SK-N-SH treated with all-trans-retinoic acid at 6 μM for 48 hours (cell line): ENCODE measurements around the gene ADIPOR2.

Source experiments
- ATAC-seq: fragments of 200-7000 bp; cut with Tn5 transposase; 3 replicates; pipeline ENCODE4 v1.9.1; 2020; ENCODE audit warnings: mild to moderate bottlenecking, moderate library complexity
- ARNTL ChIP-seq: fragments of 450-650 bp; formaldehyde crosslinking; IDR thresholded peaks from 2 replicates; pipeline ENCODE4 v1.5.0; 2020; ENCODE audit warnings: low read depth, mild to moderate bottlenecking, moderate library complexity, borderline replicate concordance
- BACH2 ChIP-seq: fragments of 250-450 bp; sonication (Bioruptor Pico); IDR thresholded peaks from 2 replicates; pipeline ENCODE4 v1.9.0; 2021; ENCODE audit warnings: mild to moderate bottlenecking, borderline replicate concordance
- CREB5 ChIP-seq: fragments of 250-450 bp; sonication (Bioruptor Pico); IDR thresholded peaks from 2 replicates; pipeline ENCODE4 v1.5.1; 2020; ENCODE audit warnings: low read depth, mild to moderate bottlenecking, moderate library complexity
- CSDC2 ChIP-seq: fragments of 250-450 bp; sonication (Bioruptor Pico); IDR thresholded peaks from 2 replicates; pipeline ENCODE4 v1.5.0; 2020; ENCODE audit warnings: mild to moderate bottlenecking, moderate library complexity
- CSRNP3 ChIP-seq: fragments of 250-450 bp; sonication (Bioruptor Pico); IDR thresholded peaks from 2 replicates; pipeline ENCODE4 v1.5.1; 2021; ENCODE audit warnings: mild to moderate bottlenecking, moderate library complexity
- GLIS3 ChIP-seq: fragments of 250-450 bp; sonication (Bioruptor Pico); IDR thresholded peaks from 2 replicates; pipeline ENCODE4 v1.5.0; 2020; ENCODE audit warnings: mild to moderate bottlenecking, moderate library complexity
- ISL1 ChIP-seq: fragments of 250-450 bp; sonication (Bioruptor Pico); IDR thresholded peaks from 2 replicates; pipeline ENCODE4 v2.1.2; 2022; ENCODE audit warnings: mild to moderate bottlenecking, moderate library complexity
- OSR1 ChIP-seq: fragments of 250-450 bp; sonication (Bioruptor Pico); IDR thresholded peaks from 2 replicates; pipeline ENCODE4 v1.8.0; 2022; ENCODE audit warnings: moderate library complexity, mild to moderate bottlenecking, inconsistent platforms
- POU6F1 ChIP-seq: fragments of 250-450 bp; sonication (Bioruptor Pico); IDR thresholded peaks from 2 replicates; pipeline ENCODE4 v1.8.0; 2021; ENCODE audit warnings: low read depth, mild to moderate bottlenecking, moderate library complexity, borderline replicate concordance
- PPARA ChIP-seq: fragments of 250-450 bp; sonication (Bioruptor Pico); IDR thresholded peaks from 2 replicates; pipeline ENCODE4 v1.5.0; 2020; ENCODE audit warnings: mild to moderate bottlenecking, borderline replicate concordance
- RARB ChIP-seq: fragments of 250-450 bp; sonication (Bioruptor Pico); IDR thresholded peaks from 2 replicates; pipeline ENCODE4 v1.8.0; 2021; ENCODE audit warnings: mild to moderate bottlenecking, moderate library complexity
- SNAI2 ChIP-seq: fragments of 250-450 bp; sonication (Bioruptor Pico); IDR thresholded peaks from 2 replicates; pipeline ENCODE4 v1.5.0; 2020; ENCODE audit warnings: mild to moderate bottlenecking, moderate library complexity
- TCF4 ChIP-seq: fragments of 250-450 bp; sonication (Bioruptor Pico); IDR thresholded peaks from 2 replicates; pipeline ENCODE4 v1.8.0; 2021; ENCODE audit warnings: mild to moderate bottlenecking, moderate library complexity, borderline replicate concordance
- TOX ChIP-seq: fragments of 250-450 bp; sonication (Bioruptor Pico); IDR thresholded peaks from 2 replicates; pipeline ENCODE4 v1.8.0; 2021; ENCODE audit warnings: mild to moderate bottlenecking, moderate library complexity, borderline replicate concordance
- TSHZ2 ChIP-seq: fragments of 250-450 bp; sonication (Bioruptor Pico); IDR thresholded peaks from 2 replicates; pipeline ENCODE4 v1.5.0; 2020; ENCODE audit warnings: mild to moderate bottlenecking, moderate library complexity
- ZC3H10 ChIP-seq: fragments of 250-450 bp; sonication (Bioruptor Pico); IDR thresholded peaks from 2 replicates; pipeline ENCODE4 v1.5.1; 2021; ENCODE audit warnings: mild to moderate bottlenecking, moderate library complexity
- ZFP30 ChIP-seq: fragments of 450-650 bp; formaldehyde crosslinking; IDR thresholded peaks from 2 replicates; pipeline ENCODE4 v1.5.0; 2022; ENCODE audit warnings: mild to moderate bottlenecking, moderate library complexity
- ZNF565 ChIP-seq: fragments of 450-650 bp; formaldehyde crosslinking; conservative IDR thresholded peaks from 2 replicates; pipeline ENCODE4 v1.5.0; 2020; ENCODE audit warnings: low read depth, mild to moderate bottlenecking, moderate library complexity
- ZNF70 ChIP-seq: fragments of 450-650 bp; formaldehyde crosslinking; IDR thresholded peaks from 2 replicates; pipeline ENCODE4 v1.5.0; 2020; ENCODE audit warnings: mild to moderate bottlenecking, moderate library complexity
- ZNF8 ChIP-seq: fragments of 450-650 bp; formaldehyde crosslinking; IDR thresholded peaks from 2 replicates; pipeline ENCODE4 v1.5.0; 2020; ENCODE audit warnings: mild to moderate bottlenecking, moderate library complexity

ADIPOR2 gene

GRCh38 chr12:1820191-1820895 lies 129.5 kb downstream of the ADIPOR2 start, which contains the start of gene LRTM2:
Gene LRTM2, plus strand, starts transcription at chr12:1820565. Its CDS starts 7,584 bp downstream, at chr12:1828149.
- ATAC-seq: peak; percentile 45
- no peak for TF ChIP-seq PPARA (CRISPR knock-in tag)
- no peak for TF ChIP-seq BACH2 (CRISPR knock-in tag)
- no peak for TF ChIP-seq SNAI2 (CRISPR knock-in tag)
- no peak for TF ChIP-seq TSHZ2 (CRISPR knock-in tag)
- no peak for TF ChIP-seq TCF4 (CRISPR knock-in tag)
- no peak for TF ChIP-seq ZC3H10 (CRISPR knock-in tag)

- no peak for TF ChIP-seq ZC3H10 (CRISPR knock-in tag)
- TF ChIP-seq CSDC2 (CRISPR knock-in tag): no peak
- no peak for TF ChIP-seq ARNTL
- no peak for TF ChIP-seq TCF4 (CRISPR knock-in tag)
- TF ChIP-seq CSRNP3: no peak
- no peak for TF ChIP-seq RARB (CRISPR knock-in tag)
- TF ChIP-seq CREB5 (CRISPR knock-in tag): no peak
- TF ChIP-seq, all 23 proteins: peak for 0
- ATAC-seq: no peak
Measured at GRCh38 chr12:1820896-1821291, 130.0 kb downstream of the ADIPOR2 start.

- TF ChIP-seq OSR1 (CRISPR knock-in tag): no peak
- no peak for TF ChIP-seq TOX (CRISPR knock-in tag)
- no peak for TF ChIP-seq ZC3H10 (CRISPR knock-in tag)
- TF ChIP-seq RARB (CRISPR knock-in tag): no peak
- TF ChIP-seq ISL1 (CRISPR knock-in tag): no peak
- TF ChIP-seq POU6F1: no peak
- no peak for TF ChIP-seq TCF4 (CRISPR knock-in tag)
- TF ChIP-seq CREB5 (CRISPR knock-in tag): no peak
- no peak for TF ChIP-seq ZNF565 (CRISPR knock-in tag)
- TF ChIP-seq TSHZ2 (CRISPR knock-in tag): no peak
- no peak for TF ChIP-seq CSDC2 (CRISPR knock-in tag)
- TF ChIP-seq CSRNP3: no peak
- no peak for TF ChIP-seq ZNF8 (CRISPR knock-in tag)
- no peak for TF ChIP-seq ZNF70 (CRISPR knock-in tag)
- TF ChIP-seq GLIS3 (CRISPR knock-in tag): no peak
- TF ChIP-seq ZFP30 (CRISPR knock-in tag): no peak
- no peak for TF ChIP-seq ARNTL
- ATAC-seq: no peak
Measured at GRCh38 chr12:1821805-1822204, 130.9 kb downstream of the ADIPOR2 start.
